GM20431 (cell line): Measurements from ENCODE around the gene PLA2G4F.

ENCODE experiments used
- in situ Hi-C: fragments of 300-500 bp; cut with MseI, MboI; formaldehyde crosslinking; loops from one replicate; pipeline ENCODE4 v1.15.0; 2020; ENCODE audit warnings: low sequenced_read_pairs; ENCODE audit not compliant: unreplicated experiment

PLA2G4F gene

DNA sequence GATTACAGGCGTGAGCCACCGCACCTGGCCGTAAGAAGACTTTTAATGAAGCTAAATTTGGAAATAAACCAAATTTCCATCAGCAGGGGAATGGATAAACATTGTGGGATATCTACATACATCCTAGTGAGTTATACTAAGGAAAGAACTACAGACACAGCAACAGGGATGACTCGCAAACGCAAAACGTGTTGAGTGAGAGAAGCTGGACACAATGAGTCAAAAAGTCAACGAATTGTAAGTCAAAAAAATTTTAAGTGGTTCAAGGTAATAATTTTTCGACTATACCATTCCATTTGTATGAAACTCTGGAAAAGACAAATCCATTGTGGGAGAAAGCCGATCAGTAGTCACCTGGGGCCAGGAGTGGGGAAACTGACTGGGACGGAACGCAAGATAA lies 19.9 kb downstream of the PLA2G4F start:
- in situ Hi-C loops = loop anchor here (10.0 to 25.0 kb wide), 2 partner anchors 72 to 149 kb away; no protein-coding TSS in a partner anchor

DNA sequence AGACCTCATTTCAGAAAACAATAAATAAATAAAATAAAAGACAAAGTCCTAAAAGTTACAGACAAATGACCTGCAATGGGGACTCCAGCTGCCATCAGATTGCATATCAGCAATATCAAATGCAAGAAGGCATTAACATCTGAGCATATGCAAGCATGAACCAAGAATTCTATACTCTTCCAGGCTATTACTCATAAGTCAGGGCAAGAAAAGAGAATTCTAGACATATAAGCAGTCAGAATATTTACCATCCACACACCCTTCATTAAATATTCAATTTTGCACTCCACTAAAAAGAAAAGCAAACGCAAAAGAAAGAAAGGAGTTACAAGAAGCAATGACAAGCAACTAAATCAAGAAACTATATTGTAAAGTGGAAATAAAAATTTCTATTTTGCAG lies 21.1 kb downstream of the PLA2G4F start:
- in situ Hi-C loops = loop anchor here (10.0 to 25.0 kb wide), 2 partner anchors 71 to 148 kb away; no protein-coding TSS in a partner anchor

DNA sequence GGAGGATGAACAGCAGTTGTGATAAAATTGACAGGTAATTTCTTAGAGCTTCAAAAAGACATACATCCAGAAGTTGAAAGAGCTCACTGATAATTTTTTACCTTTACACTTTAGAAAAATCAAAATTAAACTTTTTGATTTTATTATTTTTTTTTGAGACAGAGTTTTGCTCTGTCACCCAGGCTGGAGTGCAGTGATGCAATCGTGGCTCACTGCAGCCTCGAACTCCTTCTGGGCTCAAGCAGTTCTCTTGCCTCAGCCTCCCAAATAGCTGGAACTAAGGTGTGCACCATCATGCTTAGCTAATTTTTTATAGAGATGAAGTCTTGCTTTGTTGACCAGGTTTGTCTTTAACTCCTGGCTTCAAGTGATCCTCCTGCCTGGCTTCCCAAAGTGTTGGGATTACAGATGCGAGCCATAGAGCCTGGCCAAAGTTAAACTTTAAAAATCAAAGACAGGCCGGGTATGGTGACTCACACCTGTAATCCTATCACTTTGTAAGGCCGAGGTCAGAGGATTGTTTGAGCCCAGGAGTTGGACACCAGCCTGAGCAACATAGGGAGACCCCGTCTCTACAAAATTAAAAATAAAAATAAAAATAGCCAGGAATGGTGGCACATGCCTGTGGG lies 21.7 kb downstream of the PLA2G4F start:
- in situ Hi-C loops = loop anchor here (10.0 to 25.0 kb wide), 2 partner anchors 70 to 147 kb away; no protein-coding TSS in a partner anchor

DNA sequence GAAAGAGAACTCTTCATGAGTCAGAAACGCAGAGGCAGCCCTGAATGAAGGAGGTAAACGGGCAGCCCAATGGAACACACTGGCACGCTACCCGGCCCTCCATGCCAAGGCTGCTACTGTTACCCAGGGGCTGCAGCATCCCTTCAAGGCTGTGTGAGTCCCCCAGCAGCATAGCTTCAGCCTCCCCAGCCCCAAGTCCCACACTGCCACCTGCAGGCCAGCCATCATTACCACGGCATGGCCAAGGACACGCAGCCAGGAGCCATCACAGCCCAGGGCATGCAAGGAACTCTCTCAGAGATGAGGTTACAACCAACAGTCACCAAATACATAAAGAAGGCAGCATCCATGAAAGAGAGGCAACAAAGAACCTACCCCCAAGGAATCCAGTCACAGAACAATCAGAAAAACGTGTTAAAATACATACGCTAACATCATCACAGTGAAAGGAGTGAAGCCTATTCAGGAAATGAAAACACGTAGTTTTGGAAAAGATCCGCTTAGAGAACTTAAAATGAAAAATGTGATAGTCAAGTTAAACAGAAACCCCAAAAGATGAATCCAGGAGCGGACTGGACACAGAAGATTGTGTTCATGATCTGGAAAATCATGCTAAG lies 22.4 kb downstream of the PLA2G4F start:
- in situ Hi-C loops = loop anchor here (10.0 to 25.0 kb wide), 2 partner anchors 69 to 147 kb away; no protein-coding TSS in a partner anchor

DNA sequence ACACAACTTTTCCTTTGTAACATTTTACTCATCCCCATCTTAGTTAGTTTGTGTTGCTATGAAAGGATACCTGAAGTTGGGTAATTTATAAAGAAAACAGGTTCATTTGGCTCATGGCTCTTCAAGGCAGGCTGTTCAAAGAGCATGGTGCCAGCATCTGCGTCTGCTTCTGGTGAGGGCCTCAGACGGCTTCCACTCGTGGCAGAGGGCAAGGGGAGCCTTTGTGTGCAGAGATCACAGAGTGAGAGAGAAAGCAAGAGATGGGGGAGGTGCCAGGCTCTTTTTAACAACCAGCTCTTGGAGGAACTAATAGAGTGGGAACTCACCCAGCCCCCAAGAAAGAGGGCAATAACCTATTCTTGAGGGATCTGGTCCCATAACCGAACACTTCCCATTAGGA lies 23.1 kb downstream of the PLA2G4F start:
- in situ Hi-C loops = loop anchor here (10.0 to 25.0 kb wide), 2 partner anchors 69 to 146 kb away; no protein-coding TSS in a partner anchor

DNA sequence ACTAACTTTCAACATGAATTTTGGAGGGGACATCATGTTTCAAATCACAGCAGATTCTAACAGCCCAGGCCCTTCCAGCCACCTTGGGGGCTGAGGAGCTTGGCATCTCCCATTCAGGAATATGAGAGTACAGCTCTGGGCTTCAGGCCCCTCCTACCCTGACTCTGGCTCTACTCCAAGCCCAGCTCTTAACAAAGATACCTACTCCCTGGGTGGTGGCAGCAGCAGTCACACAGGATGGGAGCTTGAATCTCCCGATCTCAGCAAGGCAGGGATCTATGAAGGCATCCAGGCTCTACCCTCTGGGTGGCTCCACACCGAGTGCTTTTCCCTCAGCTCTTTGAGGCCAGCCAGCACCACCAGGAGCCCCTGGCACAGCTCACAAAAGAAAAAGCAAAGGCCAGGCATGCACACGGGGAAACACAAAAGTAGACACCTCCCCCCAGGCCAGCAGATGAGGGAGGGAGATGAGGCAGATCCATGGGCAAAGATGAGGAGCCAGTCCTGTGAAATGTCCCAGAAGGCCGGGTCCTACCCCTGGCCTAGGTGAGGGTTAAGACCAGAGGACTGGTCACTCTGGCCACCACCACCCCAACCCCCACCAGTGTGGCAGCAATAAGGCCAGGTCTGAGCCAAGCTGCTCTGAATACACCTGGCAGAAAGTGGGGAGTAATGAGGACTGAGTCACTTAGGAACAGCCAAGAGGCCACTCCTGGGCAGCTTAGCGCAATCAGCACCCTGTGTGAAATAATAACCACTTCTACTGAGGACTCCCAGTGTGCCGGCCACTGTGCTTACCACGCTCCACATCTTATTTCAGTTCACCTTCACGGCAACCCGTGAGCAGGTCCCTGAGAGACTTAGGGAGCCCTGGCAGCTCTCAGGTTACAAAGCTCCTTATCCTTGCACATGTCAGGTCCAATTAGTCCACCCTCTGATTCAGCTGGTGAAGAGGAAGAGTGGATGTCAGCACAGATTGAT lies 24.3 kb downstream of the PLA2G4F start:
- in situ Hi-C loops = loop anchor here (10.0 to 25.0 kb wide), 2 partner anchors 67 to 145 kb away; no protein-coding TSS in a partner anchor

DNA sequence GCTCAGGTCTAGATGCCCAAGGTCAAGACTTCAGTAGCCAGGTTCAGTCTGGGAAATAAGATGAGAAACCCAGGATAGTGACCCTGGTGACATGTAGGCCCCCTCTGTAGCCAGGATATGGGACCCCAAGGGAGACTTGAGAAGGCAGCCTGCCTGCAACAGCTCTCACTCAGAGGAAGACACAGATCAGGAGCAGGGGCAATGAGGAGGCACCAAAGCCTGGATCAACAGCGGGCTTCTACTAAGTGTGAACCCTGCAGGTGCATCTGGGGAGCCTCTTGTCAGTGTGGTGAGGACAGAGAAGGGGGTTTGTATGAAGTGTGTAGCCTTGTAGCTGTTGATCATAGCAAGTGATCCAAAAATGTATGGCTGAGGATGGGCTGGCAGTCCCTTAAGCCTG lies 25.4 kb downstream of the PLA2G4F start:
- in situ Hi-C loops = loop anchor here (10.0 to 25.0 kb wide), 2 partner anchors 66 to 144 kb away; no protein-coding TSS in a partner anchor

DNA sequence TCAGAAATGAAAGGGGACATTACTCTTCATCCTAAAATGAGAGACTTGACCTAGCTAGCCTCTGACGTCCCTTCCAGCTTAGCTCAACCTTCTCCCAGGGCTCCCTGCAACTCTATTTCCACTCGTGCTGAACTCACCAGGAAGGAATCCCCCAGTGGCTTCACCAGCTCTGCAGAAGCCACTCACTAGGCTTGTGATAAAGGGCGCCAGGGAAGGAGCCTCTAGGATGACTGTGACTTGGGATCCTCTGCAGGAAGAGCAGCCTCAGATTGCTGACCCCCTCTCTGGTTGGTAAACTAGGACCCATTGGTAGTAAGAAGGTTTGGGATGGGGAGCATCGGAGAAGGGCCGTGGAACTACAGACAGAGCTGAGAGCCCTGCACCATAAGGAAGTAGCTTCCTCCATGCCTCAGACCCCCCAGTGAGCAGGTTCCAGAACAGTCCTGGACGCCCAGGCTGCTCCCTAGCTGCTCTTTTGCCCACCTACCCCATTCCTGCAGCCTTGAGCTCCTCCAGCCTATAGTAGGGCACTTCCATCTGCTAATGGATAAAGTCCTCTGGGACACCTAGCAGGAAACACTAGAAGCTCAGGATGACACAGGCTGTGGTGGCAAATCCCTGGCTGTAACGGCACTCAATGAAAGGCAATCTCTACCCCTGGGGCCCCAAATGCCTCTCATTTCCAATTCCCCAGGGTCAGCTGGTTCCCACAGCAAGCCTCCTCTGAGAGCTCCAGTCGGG lies 26.0 kb downstream of the PLA2G4F start:
- in situ Hi-C loops = loop anchor here (10.0 to 25.0 kb wide), 2 partner anchors 66 to 143 kb away; no protein-coding TSS in a partner anchor

DNA sequence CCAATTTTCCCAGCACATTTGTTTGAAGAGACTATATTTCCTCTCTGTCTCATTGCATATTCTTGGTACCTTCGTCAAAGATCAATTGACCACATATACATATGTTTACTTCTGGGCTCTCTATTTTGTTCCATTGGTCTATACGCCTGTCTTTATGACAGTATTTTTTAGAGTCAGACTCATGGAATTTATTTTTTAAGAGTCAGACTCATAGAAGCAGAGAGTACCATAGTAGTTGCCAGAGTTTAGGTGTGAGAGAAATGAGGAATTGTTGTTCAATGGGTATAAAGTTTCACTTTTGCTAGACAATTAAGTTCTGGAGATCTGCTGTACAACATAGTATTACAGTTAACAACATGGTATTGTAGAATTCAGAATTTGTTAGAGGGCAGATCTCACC lies 27.1 kb downstream of the PLA2G4F start:
- in situ Hi-C loops = loop anchor here (25.0 kb wide), 1 partner anchor 142 kb away; no protein-coding TSS in a partner anchor

DNA sequence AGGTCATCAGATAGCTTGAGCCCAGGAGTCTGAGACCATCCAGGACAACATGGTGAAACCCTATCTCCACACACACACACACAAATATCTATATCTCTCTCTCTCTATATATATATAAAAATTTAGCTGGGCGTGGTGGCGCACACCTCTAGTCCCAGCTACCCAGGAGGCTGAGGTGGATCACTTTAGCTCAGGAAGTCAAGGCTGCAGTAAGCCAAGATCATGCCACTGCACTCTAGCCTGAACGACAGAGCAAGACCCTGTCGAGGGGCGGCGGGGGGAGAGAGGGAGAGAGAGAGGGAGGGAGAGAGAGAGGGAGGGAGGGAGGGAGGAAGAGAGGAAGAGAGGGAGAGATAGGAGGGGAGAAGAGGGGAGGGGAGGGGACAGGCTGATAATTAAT lies 28.0 kb downstream of the PLA2G4F start:
- in situ Hi-C loops = loop anchor here (25.0 kb wide), 1 partner anchor 141 kb away; no protein-coding TSS in a partner anchor

DNA sequence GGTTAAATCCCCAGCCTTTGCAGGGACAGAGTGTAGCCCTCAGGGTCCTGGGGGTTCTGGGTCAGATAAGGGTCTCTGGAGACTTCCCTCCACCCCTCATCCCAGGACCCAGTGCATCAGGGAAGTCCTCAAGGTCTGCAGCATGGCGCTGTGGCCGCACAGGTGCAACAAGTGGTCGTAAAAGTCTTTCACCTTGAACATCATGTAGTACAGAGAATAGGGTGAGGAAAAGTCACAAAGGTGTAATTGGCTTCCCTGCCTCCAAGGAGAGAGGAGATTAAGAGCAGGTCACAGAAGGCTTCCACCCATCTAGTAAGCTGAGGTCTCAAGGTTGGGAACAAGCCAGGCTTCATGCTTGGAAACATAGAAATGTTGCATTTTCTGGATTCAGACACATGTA lies 32.9 kb downstream of the PLA2G4F start:
- in situ Hi-C loops = no loop called here

DNA sequence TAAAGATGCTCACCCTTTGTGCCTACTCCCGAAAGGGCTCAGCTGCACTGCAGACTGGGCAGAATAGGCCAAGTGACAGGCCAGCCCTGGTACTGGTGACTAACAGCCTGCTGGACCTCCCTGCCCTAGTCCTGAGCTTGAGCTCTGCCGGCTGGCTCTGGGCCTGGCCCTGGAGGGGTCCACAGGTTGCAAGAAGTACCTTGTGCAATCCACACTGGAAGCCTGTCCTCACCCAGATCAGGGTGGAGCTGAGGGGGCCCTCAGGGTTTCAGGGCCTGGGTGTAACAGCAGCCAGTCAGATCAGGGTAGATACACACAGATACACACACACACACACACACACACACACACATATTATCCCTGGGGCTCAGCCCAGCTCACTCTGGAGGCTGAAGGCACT lies 34.8 kb downstream of the PLA2G4F start:
- in situ Hi-C loops = no loop called here

DNA sequence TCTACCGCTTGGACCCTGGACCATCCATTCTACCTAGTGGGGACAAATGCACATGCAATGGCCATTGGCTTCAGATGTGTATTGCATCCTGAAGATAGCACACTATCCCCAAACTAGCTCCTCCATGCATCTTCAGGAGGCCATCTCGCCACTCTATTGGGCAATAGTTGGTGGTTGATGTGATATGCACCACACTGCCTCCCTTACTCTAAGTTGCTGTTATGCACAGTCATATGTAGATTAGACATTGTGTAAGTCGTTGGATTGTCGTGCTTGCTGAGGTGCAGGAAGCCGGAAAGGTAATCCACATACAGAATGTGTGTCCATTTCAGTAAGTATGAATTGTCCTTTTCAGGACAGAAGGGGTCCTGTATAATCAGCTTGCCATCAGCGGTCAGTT lies 35.4 kb downstream of the PLA2G4F start:
- in situ Hi-C loops = no loop called here

DNA sequence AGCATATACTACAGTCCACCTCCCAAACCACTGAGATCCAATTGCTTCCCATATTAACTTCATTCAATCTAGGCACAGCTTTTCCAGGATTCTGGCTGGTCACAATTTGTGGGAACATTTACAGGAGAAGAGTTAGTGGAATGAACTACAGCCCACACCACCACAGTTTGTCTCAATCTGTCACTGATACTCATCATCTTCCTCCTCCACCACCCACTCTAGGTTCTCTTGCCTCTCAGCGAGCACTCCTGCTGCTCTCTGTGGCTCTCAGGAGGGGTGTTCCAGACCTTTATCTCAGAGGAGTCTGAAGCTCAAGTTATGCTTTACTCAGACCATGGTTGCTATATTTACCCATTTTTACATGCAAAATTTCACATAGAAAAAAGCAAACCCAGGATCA lies 36.2 kb downstream of the PLA2G4F start:
- in situ Hi-C loops = no loop called here

DNA sequence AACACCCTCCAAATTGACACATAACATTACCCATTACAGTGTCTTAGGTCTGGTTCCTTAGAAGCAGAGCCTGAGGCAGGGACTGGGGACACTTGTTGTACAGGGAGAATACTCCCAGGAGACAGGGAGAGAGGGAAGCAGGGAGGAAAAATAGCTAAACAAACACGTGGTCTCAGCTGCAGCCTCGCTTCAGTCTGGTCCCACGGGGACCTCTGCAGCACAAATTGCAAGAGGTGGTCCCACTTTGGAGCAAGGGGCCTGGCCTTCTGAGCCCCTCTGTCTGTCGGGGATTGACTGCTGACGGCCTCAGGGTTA lies 37.0 kb downstream of the PLA2G4F start:
- in situ Hi-C loops = no loop called here

DNA sequence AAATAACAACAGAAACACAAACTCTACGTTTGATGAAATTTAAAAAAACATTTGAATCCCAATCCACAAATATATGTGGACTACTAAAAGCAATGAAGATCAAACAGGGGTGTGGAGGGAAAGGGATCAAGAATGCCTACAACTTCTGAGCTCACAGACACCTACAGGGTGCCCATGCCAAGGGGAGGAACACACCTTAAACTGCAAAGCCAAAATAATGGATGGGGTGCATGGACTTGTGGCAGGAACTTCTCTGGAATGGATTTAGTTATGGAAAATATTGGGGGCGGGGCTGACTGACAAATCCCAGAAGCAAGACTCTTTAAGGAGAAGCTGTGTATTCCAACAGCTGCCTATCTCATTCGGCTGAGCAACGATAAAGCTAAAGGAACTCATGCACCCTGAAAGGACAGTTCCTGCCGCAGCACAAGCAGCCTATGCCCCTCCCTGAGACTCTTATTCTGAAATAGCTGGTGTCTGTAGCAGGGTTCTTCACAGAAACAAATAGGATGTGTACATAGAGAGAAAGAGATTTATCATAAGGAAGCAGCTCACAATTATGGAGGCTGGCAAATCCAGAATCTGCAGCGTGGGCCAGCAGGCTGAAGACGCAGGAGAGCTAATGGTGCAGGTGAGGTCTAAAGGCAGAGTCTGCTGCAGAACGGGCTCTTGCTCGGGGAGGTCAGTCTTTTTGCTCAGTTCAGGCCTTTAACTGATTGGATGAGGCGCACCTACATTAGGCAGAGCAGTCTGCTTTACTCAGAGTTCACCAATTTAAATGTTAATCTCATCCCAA lies 37.6 kb downstream of the PLA2G4F start:
- in situ Hi-C loops = no loop called here

DNA sequence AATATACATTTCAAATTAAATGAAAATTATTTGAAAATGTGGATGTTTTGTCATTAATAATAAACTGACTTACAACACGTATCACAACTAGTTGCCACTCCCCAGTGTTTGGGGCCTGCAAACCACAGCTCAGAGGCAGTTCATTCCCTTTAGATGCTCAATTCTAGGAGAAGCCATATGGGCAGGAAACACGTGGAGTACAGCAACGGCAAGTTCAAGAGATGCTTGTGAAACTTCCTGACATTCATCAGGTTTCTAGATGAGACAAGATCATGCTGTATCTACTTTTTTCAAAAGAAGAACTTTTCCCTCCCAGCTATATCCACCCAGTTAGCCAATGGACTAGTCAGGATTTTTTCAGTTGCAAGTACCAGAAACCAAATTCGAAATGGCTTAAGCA lies 44.5 kb downstream of the PLA2G4F start:
- in situ Hi-C loops = no loop called here

DNA sequence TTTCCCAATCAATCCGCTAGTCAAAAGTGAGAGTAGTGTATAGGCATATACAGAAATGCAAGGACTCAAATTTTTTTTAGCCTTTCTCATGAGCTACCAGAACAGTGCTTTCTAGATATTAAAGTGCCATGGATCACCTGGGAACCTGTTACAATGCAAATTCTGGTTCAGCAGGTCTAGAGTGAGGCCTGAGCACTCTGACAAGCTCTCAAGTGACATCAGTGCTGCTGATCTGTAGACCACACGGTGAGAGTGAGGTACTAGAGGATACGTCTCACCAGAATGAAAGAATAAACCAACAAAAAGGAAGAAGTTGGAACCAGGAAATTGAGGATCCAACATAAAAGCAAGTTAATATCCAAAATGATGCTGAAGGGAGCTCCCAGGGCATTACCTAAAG lies 46.1 kb downstream of the PLA2G4F start:
- in situ Hi-C loops = no loop called here

DNA sequence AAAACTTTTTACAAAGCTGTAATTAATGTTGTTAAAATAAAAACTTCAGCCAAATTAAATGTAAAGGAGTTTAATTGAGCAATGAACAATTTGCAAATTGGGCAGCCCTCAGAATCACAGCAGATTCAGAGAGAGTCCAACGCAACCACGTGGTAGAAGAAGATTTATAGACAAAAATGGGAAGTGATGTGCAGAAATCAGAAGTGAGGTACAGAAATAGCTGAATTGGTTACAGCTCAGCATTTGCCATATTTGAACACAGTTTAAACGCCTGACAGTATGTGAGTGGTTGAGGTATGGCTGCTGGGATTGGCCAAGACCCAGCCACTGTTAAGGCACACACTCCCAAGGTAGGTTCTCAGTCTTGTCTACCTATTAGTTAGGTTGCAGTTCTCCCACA lies 47.6 kb downstream of the PLA2G4F start:
- in situ Hi-C loops = no loop called here
